ENCODE results near the gene MBL2.

MBL2 gene

GRCh38 chr10:52771534-52772445, 794 bp downstream of the MBL2 start:
- no peak for DNase-seq (ENCODE audit: low spot score)

- no peak for DNase-seq (ENCODE audit: low spot score)
Observed at GRCh38 chr10:52770904-52771303, 1.7 kb downstream of the MBL2 start.

- DNase-seq (ENCODE audit: low spot score): no peak
Observed at GRCh38 chr10:52769966-52770365, 2.6 kb downstream of the MBL2 start.

- no peak for DNase-seq (ENCODE audit: low spot score)
Observed at GRCh38 chr10:52768001-52768532, 4.5 kb downstream of the MBL2 start.

- DNase-seq (ENCODE audit: low spot score): no peak
Observed at GRCh38 chr10:52762088-52762487, 10.5 kb downstream of the MBL2 start.

- no peak for DNase-seq (ENCODE audit: low spot score)
Observed at GRCh38 chr10:52759154-52759553, 13.4 kb downstream of the MBL2 start.

DNA sequence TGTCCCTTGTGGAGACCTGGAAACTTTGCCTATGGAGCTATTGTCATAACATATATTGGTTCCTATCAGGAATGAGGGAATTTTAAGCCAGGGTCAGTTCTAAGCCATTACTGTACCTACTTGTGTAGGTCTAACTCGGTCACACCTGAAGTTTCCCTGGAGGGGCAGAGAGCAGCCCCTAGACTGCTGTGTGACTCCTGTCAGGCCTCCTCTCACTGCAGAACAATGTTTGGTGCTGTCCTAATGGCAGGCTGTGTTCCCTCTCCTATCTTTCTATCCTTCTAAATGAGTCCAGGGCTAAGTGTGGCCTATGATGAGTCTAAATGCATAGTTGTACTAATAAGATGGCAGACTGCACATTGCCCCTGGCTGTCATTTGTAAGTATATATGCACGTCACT, 14.2 kb downstream of the MBL2 start:
- DNase-seq (ENCODE audit: low spot score): no peak

- DNase-seq (ENCODE audit: low spot score): no peak
Observed at GRCh38 chr10:52757773-52758172, 14.8 kb downstream of the MBL2 start.

GRCh38 chr10:52756966-52757365, 15.6 kb downstream of the MBL2 start:
- DNase-seq (ENCODE audit: low spot score): no peak

DNA sequence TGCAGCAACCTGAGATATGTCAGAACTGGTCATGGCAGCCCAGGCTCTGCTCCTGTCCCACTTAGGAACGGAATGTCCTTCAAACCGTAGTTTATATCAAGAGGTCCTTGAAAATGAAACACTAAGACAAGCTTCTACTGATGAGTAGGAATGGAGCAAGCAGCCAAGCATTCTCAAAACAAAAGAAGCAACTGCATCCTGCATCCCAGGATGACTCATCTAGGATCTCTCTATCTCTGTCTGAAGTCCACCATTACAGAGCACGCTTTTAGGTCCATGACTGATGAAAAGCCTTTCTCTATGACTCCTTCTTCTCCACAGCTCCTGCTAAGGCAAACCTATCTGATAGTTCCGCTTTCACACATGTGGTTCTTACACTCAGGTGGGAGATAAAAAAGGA, 16.3 kb downstream of the MBL2 start:
- no peak for DNase-seq (ENCODE audit: low spot score)

DNA sequence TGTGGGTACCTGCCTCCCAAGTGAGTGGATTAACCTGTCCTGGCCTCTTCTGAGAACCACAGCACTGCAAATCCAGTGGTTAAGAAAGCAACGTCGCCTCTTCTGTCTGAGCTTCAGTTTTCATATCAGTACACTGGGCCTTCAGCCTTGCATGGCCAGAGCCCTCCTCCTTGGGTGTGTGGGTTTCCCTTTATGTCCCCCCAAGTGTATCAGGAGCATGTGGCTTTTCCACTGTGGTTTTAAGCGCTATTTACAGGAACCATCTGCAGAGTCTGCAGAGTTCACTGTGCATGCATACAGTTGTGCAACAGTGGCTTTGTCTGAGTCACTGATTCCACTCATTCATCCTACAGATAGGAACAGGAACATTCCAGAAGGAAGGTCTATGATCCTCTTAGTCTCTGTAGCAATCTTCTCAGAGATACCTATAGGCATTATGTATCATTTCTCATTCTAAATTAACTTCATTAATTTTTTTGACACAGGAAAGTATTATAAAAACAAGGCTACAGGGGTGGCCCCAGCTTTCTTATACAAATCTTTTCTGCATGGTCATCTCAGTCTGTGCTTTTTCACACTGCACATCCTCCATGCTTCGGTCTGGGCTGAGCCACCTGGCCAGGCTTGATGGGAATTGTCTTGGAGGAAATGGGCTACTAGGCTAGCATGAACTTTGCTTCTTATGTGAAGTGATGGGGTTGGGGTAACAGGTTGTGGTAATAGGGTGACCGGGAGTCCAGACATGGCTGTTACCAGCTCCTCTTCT, 17.1 kb downstream of the MBL2 start:
- no peak for DNase-seq (ENCODE audit: low spot score)

GRCh38 chr10:52752801-52753445, 19.7 kb downstream of the MBL2 start:
- no peak for DNase-seq (ENCODE audit: low spot score)

GRCh38 chr10:52752261-52752660, 20.3 kb downstream of the MBL2 start:
- no peak for DNase-seq (ENCODE audit: low spot score)

DNA sequence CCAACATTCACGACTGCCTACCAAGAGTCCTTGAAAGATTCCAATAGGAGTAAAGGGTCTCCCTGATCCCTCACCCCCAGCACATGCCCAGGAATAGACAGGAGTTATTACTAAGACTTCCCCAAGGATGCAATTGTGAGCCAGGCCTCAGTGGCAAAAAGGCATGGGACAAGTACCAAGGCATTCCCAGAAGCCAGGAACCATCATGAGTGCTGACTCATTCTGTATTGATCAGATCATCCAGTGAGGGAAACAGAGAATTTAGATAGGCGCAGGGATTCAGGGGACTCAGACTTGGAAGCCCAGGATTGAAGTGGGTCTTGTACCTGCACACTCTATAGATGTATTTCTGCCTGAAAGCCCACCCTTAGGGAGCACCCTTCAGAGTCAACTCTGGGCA, 21.2 kb downstream of the MBL2 start:
- no peak for DNase-seq (ENCODE audit: low spot score)

- DNase-seq (ENCODE audit: low spot score): no peak
Observed at GRCh38 chr10:52750629-52751028, 22.0 kb downstream of the MBL2 start.

- DNase-seq (ENCODE audit: low spot score): no peak
Observed at GRCh38 chr10:52747694-52748093, 24.9 kb downstream of the MBL2 start.

DNA sequence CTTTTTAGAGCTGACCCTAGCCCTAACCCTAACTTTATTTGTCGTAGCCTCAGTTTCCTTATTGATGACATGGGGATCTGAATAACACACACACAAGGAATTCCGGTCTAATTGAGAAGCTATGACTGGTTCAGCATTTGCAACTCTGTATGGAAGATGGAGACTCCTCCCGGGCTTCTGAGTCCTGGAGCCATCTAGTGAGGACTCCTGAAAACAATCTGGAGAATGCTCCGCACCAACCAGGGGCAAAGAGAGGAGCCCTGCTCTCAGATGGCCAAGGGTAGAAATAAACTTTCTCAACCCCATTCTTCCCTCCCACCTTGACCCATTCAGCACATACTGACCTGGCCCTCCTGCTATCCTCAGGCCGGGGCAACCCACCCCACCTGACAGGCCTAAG, 26.4 kb downstream of the MBL2 start:
- DNase-seq (ENCODE audit: low spot score): no peak

DNA sequence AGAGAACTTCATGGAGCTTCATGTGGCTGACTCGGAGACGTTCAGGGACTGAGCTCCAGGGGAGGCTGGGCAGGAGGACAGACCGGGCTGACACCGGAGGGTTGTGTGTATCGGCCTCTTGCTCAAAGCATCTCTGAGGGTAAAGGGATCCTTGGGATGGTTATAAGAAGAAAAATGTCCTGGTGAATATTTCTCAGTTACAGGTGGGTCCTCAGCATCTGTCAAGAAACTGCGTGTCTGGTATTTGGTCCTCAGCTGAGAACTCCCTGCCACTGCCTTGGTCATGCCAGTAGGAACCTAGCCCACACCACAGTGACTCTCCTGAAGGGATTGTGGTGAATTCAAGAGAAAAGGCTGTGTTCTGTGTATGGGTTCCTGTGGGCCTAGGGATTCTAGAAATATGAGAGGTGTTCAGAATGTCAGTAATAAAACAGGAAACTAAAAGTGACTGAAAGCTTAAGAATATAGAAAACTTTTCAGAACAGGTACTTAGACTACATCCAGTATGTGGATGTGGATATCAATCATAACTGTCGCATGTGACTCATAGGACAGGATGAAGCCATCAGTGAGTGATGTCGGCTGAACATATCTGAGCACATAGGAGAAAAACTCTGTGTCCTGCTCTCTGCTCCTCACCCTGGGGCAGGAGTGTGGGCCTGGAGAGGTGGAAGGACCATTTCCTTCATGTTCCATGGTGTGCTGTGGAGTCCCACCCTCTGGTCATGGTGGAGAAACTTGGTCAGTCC, 28.4 kb downstream of the MBL2 start:
- no peak for DNase-seq (ENCODE audit: low spot score)

DNA sequence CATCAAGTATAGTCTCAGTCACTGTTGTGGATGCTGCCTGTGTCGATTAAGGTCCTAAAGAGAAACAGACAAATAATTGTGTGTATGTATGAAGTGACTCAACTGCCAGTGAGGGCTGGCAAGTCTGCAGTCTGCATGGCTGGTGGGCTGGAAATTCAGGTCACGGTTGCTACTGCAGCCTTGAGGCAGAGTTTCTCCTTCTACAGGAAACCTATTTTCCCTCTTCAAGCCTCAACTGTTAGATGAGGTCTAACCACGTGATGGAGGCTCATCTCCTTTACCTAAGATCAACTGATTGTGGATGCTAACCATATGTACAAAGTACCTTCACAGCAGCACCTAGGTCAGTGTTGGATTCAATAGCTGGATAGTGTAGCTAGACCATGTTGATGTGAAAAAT, 29.9 kb downstream of the MBL2 start:
- DNase-seq (ENCODE audit: low spot score): no peak

DNA sequence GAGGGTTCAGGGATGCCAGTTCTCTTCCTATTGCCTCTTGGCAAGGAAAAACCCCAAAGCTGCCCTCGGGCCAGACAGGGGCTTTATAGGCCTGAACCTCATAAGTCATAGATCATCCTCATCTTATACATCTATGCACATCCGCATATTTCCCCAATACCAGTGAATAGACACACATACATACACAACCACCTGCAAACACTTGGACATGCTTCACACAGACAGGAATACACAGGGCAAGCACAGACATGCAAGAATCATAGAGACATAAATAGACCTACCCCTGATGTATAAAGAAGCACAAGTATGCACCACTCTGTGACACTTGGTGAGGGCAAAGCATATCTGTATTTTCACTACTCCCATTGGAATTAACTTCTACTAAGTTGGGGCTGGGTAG, 30.7 kb downstream of the MBL2 start:
- no peak for DNase-seq (ENCODE audit: low spot score)

- DNase-seq (ENCODE audit: low spot score): peak; percentile 7
Observed at GRCh38 chr10:52740913-52741675, 31.5 kb downstream of the MBL2 start.
